Astrocyte (in vitro differentiated cells and primary cell): Measurements from ENCODE around the gene ZNF75A.

Source experiments
- CTCF ChIP-seq: IDR thresholded peaks from 2 replicates; pipeline ENCODE4 v1.5.1; 2011; ENCODE audit warnings: low read depth, mild to moderate bottlenecking, inconsistent platforms, low read length, moderate library complexity; ENCODE audit not compliant: insufficient read depth
- EZH2 ChIP-seq: IDR thresholded peaks from 2 replicates; pipeline ENCODE4 v1.6.1; 2012; ENCODE audit warnings: mild to moderate bottlenecking, low read length, inconsistent platforms; ENCODE audit not compliant: insufficient read depth

GRCh38 chr16:3274947-3275346, 30.4 kb upstream of the ZNF75A start:
- no peak for TF ChIP-seq CTCF
- no peak for TF ChIP-seq EZH2
